GM23248 (cell line): ENCODE measurements around the gene TBC1D22A.

ENCODE experiments used
- EZH2 ChIP-seq: fragments of 200-600 bp; sonication (generic); IDR thresholded peaks from 2 replicates; pipeline ENCODE4 v1.6.1; 2018; ENCODE audit warnings: antibody characterized with exemption, mild to moderate bottlenecking; ENCODE audit not compliant: insufficient read depth, poor library complexity, severe bottlenecking
- EZH2phosphoT487 ChIP-seq: fragments of 200-600 bp; sonication (generic); IDR thresholded peaks from 2 replicates; pipeline ENCODE4 v1.6.1; 2018; ENCODE audit warnings: antibody characterized with exemption, moderate library complexity, mild to moderate bottlenecking, low read depth; ENCODE audit not compliant: insufficient read depth

DNA sequence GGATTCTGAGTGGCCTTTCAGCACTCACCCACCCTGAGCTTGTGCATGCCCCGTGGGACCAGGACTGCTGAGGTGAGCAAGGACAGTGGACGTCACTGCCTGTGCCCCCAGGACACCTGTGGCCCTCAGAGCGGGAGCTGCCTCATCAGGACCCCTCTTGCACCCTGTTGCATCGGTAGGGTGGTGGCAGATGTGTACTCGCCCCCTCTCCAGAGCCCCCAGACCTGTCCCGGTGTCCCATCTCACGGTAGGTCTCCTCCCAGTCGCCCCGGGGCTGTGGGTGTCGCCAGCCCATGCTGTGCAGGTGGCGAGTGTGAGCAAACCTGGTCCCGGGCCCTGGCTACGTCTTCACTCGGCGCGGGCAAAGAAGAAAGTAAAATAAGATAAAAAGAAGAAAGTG lies 374.2 kb downstream of the TBC1D22A start:
- TF ChIP-seq EZH2 (no peak), EZH2phosphoT487 (no peak)
